NCI-H748 treated with DMSO at 0.1 percent for 48 hours (cell line): Measurements from ENCODE around the gene MAP4K2.

ENCODE experiments used
- DNase-seq: peaks from one replicate; lab custom pipeline; 2025; lab: John Stamatoyannopoulos, UW

The MAP4K2 gene

DNA sequence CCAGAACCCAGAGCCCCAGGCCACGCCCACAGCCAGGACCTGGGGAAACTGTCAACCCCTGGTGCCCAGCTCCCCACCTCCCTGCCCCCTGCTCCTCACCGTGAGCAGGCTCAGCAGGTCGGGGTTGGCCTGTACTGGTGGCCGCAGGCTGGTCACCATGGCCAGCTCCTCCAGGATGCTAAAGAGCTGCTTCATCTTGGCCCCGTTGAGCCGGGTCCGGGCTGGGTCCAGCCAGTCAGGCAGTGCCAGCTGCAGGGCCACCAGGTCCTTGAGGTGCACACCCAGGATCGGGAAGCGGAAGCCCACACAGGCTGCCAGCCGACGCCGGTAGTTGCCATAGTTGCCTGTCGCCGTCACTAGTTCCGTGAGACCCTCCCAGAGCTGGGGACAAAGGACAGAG is 66.4 kb downstream of the MAP4K2 start:
- DNase-seq: no peak

DNA sequence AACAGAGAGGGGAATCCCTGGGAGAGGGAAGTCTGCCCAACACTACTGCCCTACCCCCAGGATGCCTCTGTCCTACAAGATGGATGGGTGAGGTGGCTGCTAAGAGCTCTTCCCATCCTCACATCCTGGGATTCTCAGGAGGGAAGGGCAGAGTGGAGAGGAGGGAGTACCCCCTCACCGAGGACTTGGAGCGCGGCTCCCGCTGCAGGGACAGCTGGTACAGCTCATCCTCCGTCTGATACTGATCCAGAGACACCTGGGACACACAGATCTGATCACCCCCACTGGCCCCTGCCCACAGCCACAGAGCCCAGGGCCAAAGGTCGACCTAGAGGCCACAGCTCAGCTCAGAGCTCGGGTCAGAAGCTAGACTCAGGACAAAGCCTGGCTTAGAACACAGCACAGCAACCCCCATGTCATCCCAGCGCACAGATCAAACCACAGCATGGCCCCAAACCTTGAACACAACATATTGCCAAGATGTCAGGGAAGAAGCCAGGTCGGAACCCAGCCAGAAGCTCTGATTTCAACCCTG is 67.2 kb downstream of the MAP4K2 start:
- no peak for DNase-seq
